Ishikawa (cell line): ENCODE data around the gene CFAP53.

Experiments
- CEBPB ChIP-seq: IDR thresholded peaks from 2 replicates; pipeline ENCODE4 v1.6.1; 2012
- CREB1 ChIP-seq: IDR thresholded peaks from 2 replicates; pipeline ENCODE4 v1.6.1; 2012; ENCODE audit warnings: low read depth
- EGR1 ChIP-seq: IDR thresholded peaks from 2 replicates; pipeline ENCODE4 v1.6.1; 2012
- EP300 ChIP-seq: IDR thresholded peaks from 2 replicates; pipeline ENCODE4 v1.6.1; 2012; ENCODE audit warnings: borderline replicate concordance
- FOXM1 ChIP-seq: IDR thresholded peaks from 2 replicates; pipeline ENCODE4 v1.6.1; 2012; ENCODE audit warnings: low read depth, borderline replicate concordance
- NFIC ChIP-seq: IDR thresholded peaks from 2 replicates; pipeline ENCODE4 v1.6.1; 2012
- RAD21 ChIP-seq: IDR thresholded peaks from 2 replicates; pipeline ENCODE4 v1.6.1; 2012; ENCODE audit warnings: low read depth
- TAF1 ChIP-seq: IDR thresholded peaks from 2 replicates; pipeline ENCODE4 v1.6.1; 2012; ENCODE audit warnings: low read depth, mild to moderate bottlenecking
- TCF12 ChIP-seq: IDR thresholded peaks from 2 replicates; pipeline ENCODE4 v1.6.1; 2012; ENCODE audit warnings: low read depth
- TEAD4 ChIP-seq: IDR thresholded peaks from 2 replicates; pipeline ENCODE4 v1.6.1; 2012
- YY1 ChIP-seq: IDR thresholded peaks from 2 replicates; pipeline ENCODE4 v1.6.1; 2012; ENCODE audit warnings: low read depth
- ZBTB7A ChIP-seq: IDR thresholded peaks from 2 replicates; pipeline ENCODE4 v1.6.1; 2012; ENCODE audit warnings: low read depth
- TF ChIP-seq, protein P1 (sequence below): IDR thresholded peaks from 2 replicates; pipeline ENCODE4 v1.6.1; 2012
- TF ChIP-seq, protein P2 (sequence below): IDR thresholded peaks from 2 replicates; pipeline ENCODE4 v1.6.1; 2012; ENCODE audit warnings: low read depth, mild to moderate bottlenecking
- TF ChIP-seq, protein P3 (sequence below): IDR thresholded peaks from 2 replicates; pipeline ENCODE4 v1.6.1; 2012

Gene CFAP53

DNA sequence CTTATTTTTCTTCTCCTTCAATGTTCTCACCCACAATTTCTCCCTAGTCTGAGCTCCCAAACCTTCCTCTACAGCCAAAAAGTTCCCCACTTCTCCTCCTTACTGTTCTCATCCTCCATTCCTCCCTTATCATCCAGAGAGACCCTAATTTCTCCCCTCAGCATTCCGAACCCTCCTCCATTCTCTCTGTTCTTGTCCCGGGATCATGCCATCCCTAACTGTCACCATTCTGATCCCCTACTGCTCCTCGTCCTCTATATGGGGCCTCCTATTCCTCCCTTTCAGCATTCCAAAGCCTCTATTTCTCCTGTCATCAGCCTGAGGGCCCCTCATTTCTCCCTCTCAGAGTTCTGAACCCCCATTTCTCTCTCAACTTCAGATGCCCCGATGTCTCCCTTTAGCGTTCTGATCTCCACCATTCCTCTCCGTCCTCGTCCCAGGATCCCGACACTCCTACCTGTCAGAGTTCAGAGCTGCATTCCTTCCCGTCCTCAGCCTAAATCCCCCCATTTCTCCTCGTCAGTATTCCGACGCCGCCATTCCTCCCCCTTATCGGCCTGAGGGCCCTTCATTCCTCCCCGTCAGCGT lies 14.5 kb upstream of the CFAP53 start:
- TF ChIP-seq FOXM1 (no peak), TCF12 (no peak), RAD21 (no peak), EGR1 (no peak), TEAD4 (no peak), NFIC (no peak), ZBTB7A (no peak), CREB1 (no peak), TAF1 (no peak), CEBPB (no peak)
- TF ChIP-seq, protein P1, sequence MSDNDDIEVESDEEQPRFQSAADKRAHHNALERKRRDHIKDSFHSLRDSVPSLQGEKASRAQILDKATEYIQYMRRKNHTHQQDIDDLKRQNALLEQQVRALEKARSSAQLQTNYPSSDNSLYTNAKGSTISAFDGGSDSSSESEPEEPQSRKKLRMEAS = no peak
- TF ChIP-seq, protein P2, sequence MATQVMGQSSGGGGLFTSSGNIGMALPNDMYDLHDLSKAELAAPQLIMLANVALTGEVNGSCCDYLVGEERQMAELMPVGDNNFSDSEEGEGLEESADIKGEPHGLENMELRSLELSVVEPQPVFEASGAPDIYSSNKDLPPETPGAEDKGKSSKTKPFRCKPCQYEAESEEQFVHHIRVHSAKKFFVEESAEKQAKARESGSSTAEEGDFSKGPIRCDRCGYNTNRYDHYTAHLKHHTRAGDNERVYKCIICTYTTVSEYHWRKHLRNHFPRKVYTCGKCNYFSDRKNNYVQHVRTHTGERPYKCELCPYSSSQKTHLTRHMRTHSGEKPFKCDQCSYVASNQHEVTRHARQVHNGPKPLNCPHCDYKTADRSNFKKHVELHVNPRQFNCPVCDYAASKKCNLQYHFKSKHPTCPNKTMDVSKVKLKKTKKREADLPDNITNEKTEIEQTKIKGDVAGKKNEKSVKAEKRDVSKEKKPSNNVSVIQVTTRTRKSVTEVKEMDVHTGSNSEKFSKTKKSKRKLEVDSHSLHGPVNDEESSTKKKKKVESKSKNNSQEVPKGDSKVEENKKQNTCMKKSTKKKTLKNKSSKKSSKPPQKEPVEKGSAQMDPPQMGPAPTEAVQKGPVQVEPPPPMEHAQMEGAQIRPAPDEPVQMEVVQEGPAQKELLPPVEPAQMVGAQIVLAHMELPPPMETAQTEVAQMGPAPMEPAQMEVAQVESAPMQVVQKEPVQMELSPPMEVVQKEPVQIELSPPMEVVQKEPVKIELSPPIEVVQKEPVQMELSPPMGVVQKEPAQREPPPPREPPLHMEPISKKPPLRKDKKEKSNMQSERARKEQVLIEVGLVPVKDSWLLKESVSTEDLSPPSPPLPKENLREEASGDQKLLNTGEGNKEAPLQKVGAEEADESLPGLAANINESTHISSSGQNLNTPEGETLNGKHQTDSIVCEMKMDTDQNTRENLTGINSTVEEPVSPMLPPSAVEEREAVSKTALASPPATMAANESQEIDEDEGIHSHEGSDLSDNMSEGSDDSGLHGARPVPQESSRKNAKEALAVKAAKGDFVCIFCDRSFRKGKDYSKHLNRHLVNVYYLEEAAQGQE = no peak

DNA sequence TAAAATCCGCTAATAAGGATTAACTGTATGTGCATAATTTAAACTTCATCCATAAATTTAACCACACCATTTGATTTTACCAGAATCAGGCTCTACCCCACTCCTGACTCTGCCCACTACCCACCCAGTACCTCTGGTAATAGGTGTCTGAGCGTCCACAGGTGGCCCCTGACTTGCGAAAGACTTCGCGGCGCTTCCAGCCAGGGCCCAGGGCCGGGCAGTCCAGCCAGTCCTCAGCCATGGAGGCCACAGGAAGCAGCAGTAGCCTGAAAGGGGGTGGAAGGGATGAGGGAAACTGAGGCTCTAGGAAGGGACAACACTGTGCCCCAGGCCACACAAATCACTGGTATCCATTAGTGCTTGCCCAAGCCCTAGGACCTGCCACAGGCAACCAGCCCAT lies 13.5 kb upstream of the CFAP53 start:
- TF ChIP-seq NFIC = no peak
- no peak for TF ChIP-seq ZBTB7A

DNA sequence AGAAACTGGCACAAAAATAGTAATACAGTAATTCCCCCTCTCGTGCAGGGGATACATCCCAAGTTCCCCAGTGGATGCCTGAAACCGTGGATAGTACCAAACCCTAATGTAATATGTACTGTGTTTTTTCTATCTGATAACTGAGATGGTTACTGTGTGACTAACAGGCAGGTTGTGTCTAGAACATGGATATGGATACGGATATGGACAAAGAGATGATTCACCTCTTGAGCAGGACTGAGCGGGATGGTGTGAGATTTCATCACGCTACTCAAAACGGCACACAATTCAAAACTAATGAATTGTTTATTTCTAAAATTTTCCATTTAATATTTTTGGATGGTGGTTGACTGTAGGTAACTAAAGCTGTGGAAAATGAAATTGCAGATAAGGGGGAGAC lies 11.6 kb upstream of the CFAP53 start:
- TF ChIP-seq, protein P3, sequence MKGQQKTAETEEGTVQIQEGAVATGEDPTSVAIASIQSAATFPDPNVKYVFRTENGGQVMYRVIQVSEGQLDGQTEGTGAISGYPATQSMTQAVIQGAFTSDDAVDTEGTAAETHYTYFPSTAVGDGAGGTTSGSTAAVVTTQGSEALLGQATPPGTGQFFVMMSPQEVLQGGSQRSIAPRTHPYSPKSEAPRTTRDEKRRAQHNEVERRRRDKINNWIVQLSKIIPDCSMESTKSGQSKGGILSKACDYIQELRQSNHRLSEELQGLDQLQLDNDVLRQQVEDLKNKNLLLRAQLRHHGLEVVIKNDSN = no peak
- TF ChIP-seq EP300 (no peak), CREB1 (no peak), NFIC (no peak), FOXM1 (no peak), TAF1 (no peak), ZBTB7A (no peak), TEAD4 (no peak)
- TF ChIP-seq, protein P2 = no peak
- TF ChIP-seq, protein P1 = no peak

DNA sequence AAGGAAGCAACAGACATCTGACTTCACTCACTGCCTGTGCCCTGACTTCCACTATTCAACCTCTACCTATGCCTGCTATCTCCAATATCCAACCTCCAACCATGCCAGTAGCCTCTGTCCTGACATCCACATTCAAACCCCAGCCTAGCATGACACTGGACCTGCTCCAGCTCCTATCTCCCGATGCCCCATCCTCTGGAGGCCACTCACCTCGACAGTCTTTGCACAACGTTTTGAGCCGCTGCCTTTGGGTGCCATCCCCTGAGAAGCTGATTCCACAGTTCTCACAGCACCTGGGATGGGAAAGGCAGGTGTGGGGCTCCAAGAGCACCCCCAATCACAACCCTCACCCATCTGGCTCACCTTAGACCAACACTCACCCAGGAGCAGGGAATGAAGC lies 10.2 kb upstream of the CFAP53 start:
- no peak for TF ChIP-seq YY1
- TF ChIP-seq, protein P2 = no peak
- no peak for TF ChIP-seq EGR1
- no peak for TF ChIP-seq TEAD4

DNA sequence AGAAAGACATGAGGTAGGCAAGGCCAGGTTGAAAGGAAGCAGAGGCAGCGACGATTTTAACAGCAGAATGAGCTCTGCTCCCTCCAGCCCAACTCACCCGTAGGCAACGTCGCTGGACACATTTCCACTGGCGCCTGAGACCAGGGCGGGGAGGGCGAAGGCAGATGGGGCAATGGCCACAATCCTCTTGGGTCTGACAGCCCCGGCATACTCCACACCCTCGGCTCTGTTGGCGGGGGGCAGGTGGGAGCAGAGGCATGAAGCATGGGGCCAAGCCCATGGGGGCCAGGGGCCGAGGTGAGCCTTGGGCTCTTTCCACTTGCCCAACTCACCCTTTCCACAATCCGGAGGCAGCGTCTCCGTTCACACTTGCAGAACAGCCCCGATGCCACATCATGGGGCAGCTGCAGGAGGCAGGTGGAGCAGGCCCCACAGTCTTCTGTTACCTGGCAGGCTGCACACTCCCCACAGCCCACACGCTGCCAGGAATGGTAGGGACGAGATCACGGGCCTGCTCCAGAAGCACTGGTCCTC lies 9.3 kb upstream of the CFAP53 start:
- TF ChIP-seq, protein P3 = no peak
- TF ChIP-seq ZBTB7A = no peak
- TF ChIP-seq, protein P1 = no peak
